CD4-positive, alpha-beta T cell (primary cell): ENCODE data around the gene TSPYL2. TPM values are rescaled to one million over a fixed set of nuclear protein-coding genes. Genes with fewer than 3 reads are reported as not detected.

Experiments
- ATAC-seq: fragments of 200-7000 bp; cut with Tn5 transposase; one replicate; pipeline ENCODE4 v1.10.0; 2022; ENCODE audit warnings: mild to moderate bottlenecking; ENCODE audit not compliant: poor library complexity
- CTCF ChIA-PET: fragments of 350-600 bp; sonication (Branson Sonifier 250); formaldehyde crosslinking; loops from one replicate; lab custom pipeline; 2021; ENCODE audit warnings: antibody characterized with exemption, inconsistent platforms; lab: Charles Lee
- POLR2A ChIA-PET: fragments of 350-600 bp; sonication (Branson Sonifier 250); formaldehyde crosslinking; loops from one replicate; lab custom pipeline; 2021; ENCODE audit warnings: antibody characterized with exemption, inconsistent platforms; lab: Charles Lee
- DNase-seq, 14 experiments: peaks; one replicate each; pipeline ENCODE4 v3.0.0-alpha.2; 2013 to 2020; ENCODE audit warnings: mixed read lengths in 2 of 14
- H3K27ac ChIP-seq, 2 donors: one replicate each; pipeline versions ENCODE4 v1.5.1 to v1.7.0; 2013; ENCODE audit warnings: low read length in 2 of 2, low read depth in 1 of 2, mild to moderate bottlenecking in 1 of 2
- H3K27me3 ChIP-seq, 2 experiments: 1 replicate in 1 of 2; 2 replicates in 1 of 2; pipeline versions ENCODE4 v1.6.1 to v1.7.0; 2013; ENCODE audit warnings: low read length in 2 of 2, control low read depth in 1 of 2, mild to moderate bottlenecking in 1 of 2, moderate library complexity in 1 of 2; ENCODE audit not compliant: insufficient read depth in 2 of 2, control insufficient read depth in 1 of 2
- H3K36me3 ChIP-seq: one replicate; pipeline ENCODE4 v1.6.1; 2013; ENCODE audit warnings: low read length, control low read depth; ENCODE audit not compliant: insufficient read depth
- H3K4me1 ChIP-seq: one replicate; pipeline ENCODE4 v1.6.1; 2013; ENCODE audit warnings: low read length, control low read depth; ENCODE audit not compliant: insufficient read depth
- H3K4me3 ChIP-seq: one replicate; pipeline ENCODE4 v1.5.1; 2013; ENCODE audit warnings: mild to moderate bottlenecking, low read length, moderate library complexity
- H3K9me3 ChIP-seq, 2 experiments: 1 replicate in 1 of 2; 2 replicates in 1 of 2; pipeline versions ENCODE4 v1.6.1 to v1.7.0; 2013; ENCODE audit warnings: low read length in 2 of 2, mild to moderate bottlenecking in 2 of 2, control low read depth in 1 of 2, moderate library complexity in 1 of 2; ENCODE audit not compliant: control insufficient read depth in 1 of 2, insufficient read depth in 1 of 2
- H3K27ac Mint-ChIP-seq: one replicate; pipeline ENCODE4 v1.8.0; 2020; ENCODE audit warnings: mixed read lengths
- H3K27me3 Mint-ChIP-seq: one replicate; pipeline ENCODE4 v1.8.0; 2021; ENCODE audit warnings: mixed read lengths
- H3K36me3 Mint-ChIP-seq: one replicate; pipeline ENCODE4 v1.8.0; 2021; ENCODE audit warnings: low read depth, mixed read lengths
- H3K4me1 Mint-ChIP-seq: one replicate; pipeline ENCODE4 v1.8.0; 2021; ENCODE audit warnings: low read depth, mixed read lengths
- H3K4me3 Mint-ChIP-seq: one replicate; pipeline ENCODE4 v1.8.0; 2020; ENCODE audit warnings: mild to moderate bottlenecking, mixed read lengths
- H3K9me3 Mint-ChIP-seq: one replicate; pipeline ENCODE4 v1.8.0; 2020; ENCODE audit warnings: mixed read lengths
- CTCF ChIP-seq: fragments of 200-600 bp; IDR thresholded peaks from one replicate; pipeline ENCODE4 v1.8.0; 2022; ENCODE audit warnings: antibody characterized with exemption, mild to moderate bottlenecking
- intact Hi-C, 2 experiments: fragments of 100-400 bp; cut with DNase I in 1 of 2; cut with micrococcal nuclease in 1 of 2; formaldehyde crosslinking; loops; one replicate each; pipeline versions ENCODE4 v1.15.1 to v1.9.0; 2023 to 2025; cut with DNase I, micrococcal nuclease
- total RNA-seq, 174 experiments: library from RNA in 2 of 174; stranded (reverse) in 2 of 174; gene quantifications; one replicate each; pipeline ENCODE4 v1.2.3 and lab custom pipeline; 2021 to 2026

Gene TSPYL2
- total RNA-seq, 2 experiments from 2014 or later: 428 to 461 TPM

DNA sequence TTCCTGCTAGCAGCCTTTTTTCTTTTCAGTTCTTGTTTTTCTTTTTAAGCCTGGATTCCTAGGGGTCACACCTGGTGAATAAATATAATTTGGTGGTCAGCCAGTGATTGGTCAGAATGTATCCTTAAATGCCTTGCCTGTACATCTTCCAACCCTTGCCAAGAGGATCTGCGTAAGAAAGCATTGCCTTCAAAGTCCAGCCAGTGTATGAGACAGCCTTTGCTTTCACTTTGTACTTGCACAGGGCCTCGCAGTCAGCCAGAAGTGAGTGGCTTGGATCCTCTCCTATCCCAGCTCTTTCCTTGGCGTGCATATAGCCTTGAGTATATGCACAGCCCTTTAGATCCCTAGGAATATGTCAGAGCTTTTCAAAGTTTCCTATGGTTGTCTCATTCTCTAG, 33.9 kb downstream of the TSPYL2 start:
- ChIA-PET POLR2A (no interaction called here), CTCF (no interaction called here)
- Mint-ChIP-seq H3K27me3 (no peaks in the 10 kb centered on the region), H3K4me3 (no peak overlapping the region), H3K9me3 (no peaks in the 10 kb centered on the region), H3K4me1 (peaks cover 4% of the 10 kb centered on the region), H3K27ac (no peak overlapping the region), H3K36me3 (peaks cover 11% of the 10 kb centered on the region)
- Histone ChIP-seq H3K4me3 (no peak overlapping the region), H3K27ac (no peak overlapping the region), H3K36me3 (no peaks in the 10 kb centered on the region), H3K9me3 (no peaks in the 10 kb centered on the region), H3K4me1 (no peaks in the 10 kb centered on the region), H3K27me3 (no peaks in the 10 kb centered on the region)
- DNase-seq (no peak), ATAC-seq (no peak)
- no peak for TF ChIP-seq CTCF
- intact Hi-C loops: no loop called here

DNA sequence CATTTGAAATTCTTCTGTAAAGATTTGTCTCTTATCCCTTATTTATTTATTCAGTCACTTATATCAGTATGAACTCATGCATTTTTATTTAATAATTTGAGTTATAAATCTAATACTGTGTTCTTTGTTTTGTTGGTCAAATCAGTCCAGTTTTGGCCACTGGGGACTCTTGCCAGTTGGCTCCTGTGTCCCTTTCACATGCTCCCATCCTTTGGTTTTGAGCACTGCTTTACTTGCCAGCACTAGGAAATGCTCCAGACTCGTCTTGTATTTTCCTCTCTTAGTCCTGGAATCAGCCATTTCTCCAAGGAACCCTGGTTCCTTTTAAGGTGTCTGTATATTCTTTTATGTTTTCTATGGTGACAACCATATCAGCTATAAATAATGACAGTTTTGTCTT, 39.8 kb downstream of the TSPYL2 start:
- no peak overlapping the region for H3K4me3 ChIP-seq
- ChIA-PET POLR2A (no interaction called here), CTCF (no interaction called here)
- H3K27me3 ChIP-seq: no peaks in the 10 kb centered on the region
- ATAC-seq: no peak
- intact Hi-C loops: no loop called here
- Mint-ChIP-seq H3K27me3 (no peaks in the 10 kb centered on the region), H3K4me3 (no peak overlapping the region), H3K27ac (no peak overlapping the region), H3K36me3 (peaks cover 13% of the 10 kb centered on the region), H3K9me3 (no peaks in the 10 kb centered on the region), H3K4me1 (peaks cover 25% of the 10 kb centered on the region)
- DNase-seq: no peak
- H3K27ac ChIP-seq: no peak overlapping the region
- no peaks in the 10 kb centered on the region for H3K9me3 ChIP-seq
- no peaks in the 10 kb centered on the region for H3K4me1 ChIP-seq
- no peak for TF ChIP-seq CTCF
- no peaks in the 10 kb centered on the region for H3K36me3 ChIP-seq

- peaks cover 15% of the 10 kb centered on the region for H3K36me3 Mint-ChIP-seq
- H3K9me3 Mint-ChIP-seq: no peaks in the 10 kb centered on the region
- TF ChIP-seq CTCF: no peak
- Histone ChIP-seq H3K27me3 (no peaks in the 10 kb centered on the region), H3K9me3 (no peaks in the 10 kb centered on the region), H3K36me3 (no peaks in the 10 kb centered on the region), H3K27ac (no peak overlapping the region), H3K4me1 (no peaks in the 10 kb centered on the region), H3K4me3 (no peak overlapping the region)
- intact Hi-C loops: no loop called here
- H3K4me3 Mint-ChIP-seq: no peak overlapping the region
- ChIA-PET POLR2A (no interaction called here), CTCF (no interaction called here)
- H3K27ac Mint-ChIP-seq: no peak overlapping the region
- no peak for ATAC-seq
- H3K27me3 Mint-ChIP-seq: no peaks in the 10 kb centered on the region
- no peak for DNase-seq
- H3K4me1 Mint-ChIP-seq: peaks cover 25% of the 10 kb centered on the region
These were observed 43.3 kb downstream of the TSPYL2 start for GRCh38 chrX:53125506-53125905.
